Measurements from ENCODE around the gene TBX4. TPM values are rescaled to one million over a fixed set of nuclear protein-coding genes. Genes with fewer than 3 reads are reported as not detected.

TBX4 gene
- total RNA-seq, 1 experiment from 2014 or later: not detected

DNA sequence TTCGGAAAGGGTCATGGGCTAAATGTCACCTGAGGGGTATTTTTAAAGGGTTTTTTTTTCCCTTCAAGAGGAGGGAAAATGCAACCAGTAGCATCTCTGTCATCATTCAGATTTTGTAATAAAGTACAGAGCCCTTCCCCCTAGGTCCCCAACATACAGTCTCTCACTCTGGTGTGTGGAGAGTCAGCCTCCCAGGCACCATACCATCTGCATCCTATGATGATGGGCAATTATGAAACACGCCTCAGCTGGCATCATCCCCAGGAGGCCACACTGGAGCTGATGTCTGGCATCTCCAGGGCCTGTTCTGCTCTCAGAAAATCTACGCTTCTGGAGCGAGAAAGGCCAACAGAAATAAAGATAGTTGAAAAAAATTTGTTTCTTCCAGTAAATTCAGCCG is 32.0 kb downstream of the TBX4 start:
- no TSS peak for BruUV-seq (replicated peaks)
- H3K36me3 ChIP-seq (ENCODE audit: low read depth): no peaks in the 10 kb centered on the region
- H3K27ac ChIP-seq: no peak overlapping the region
- ChIA-PET CTCF (no interaction called here), POLR2A (ENCODE audit: unreplicated experiment) (interaction anchor here (0.7 kb wide), 2 partner anchors 14 to 42 kb away, joined by 7 to 10 read pairs; no protein-coding TSS in a partner anchor)
- H3K79me2 ChIP-seq (ENCODE audit: low read depth): no peaks in the 10 kb centered on the region
- H4K20me1 ChIP-seq (ENCODE audit: insufficient read depth): no peaks in the 10 kb centered on the region
- H3F3A ChIP-seq (ENCODE audit: insufficient read depth, low read depth): no peaks in the 10 kb centered on the region
- H3K9me2 ChIP-seq (ENCODE audit: insufficient read depth): no peaks in the 10 kb centered on the region
- H3K4me3 ChIP-seq: no peak overlapping the region
- H3K4me2 ChIP-seq: no peak overlapping the region
- H3K9me3 ChIP-seq (ENCODE audit: insufficient read depth, low read depth): no peaks in the 10 kb centered on the region
- intact Hi-C loops (cut with micrococcal nuclease; ENCODE audit: unreplicated experiment): no loop called here
- TF ChIP-seq EZH2 (IDR thresholded peaks at IDR 0.05; ENCODE audit: low read depth): no peak
- TF ChIP-seq, protein P1, sequence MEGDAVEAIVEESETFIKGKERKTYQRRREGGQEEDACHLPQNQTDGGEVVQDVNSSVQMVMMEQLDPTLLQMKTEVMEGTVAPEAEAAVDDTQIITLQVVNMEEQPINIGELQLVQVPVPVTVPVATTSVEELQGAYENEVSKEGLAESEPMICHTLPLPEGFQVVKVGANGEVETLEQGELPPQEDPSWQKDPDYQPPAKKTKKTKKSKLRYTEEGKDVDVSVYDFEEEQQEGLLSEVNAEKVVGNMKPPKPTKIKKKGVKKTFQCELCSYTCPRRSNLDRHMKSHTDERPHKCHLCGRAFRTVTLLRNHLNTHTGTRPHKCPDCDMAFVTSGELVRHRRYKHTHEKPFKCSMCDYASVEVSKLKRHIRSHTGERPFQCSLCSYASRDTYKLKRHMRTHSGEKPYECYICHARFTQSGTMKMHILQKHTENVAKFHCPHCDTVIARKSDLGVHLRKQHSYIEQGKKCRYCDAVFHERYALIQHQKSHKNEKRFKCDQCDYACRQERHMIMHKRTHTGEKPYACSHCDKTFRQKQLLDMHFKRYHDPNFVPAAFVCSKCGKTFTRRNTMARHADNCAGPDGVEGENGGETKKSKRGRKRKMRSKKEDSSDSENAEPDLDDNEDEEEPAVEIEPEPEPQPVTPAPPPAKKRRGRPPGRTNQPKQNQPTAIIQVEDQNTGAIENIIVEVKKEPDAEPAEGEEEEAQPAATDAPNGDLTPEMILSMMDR (conservative IDR thresholded peaks at IDR 0.05): no peak
- no peak overlapping the region for H2AFZ ChIP-seq
- H3K4me1 ChIP-seq (replicated peaks; ENCODE audit: insufficient read depth): no peaks in the 10 kb centered on the region
- H3K27me3 ChIP-seq (ENCODE audit: insufficient read depth, low read depth): no peaks in the 10 kb centered on the region
- DNase-seq: no peak

DNA sequence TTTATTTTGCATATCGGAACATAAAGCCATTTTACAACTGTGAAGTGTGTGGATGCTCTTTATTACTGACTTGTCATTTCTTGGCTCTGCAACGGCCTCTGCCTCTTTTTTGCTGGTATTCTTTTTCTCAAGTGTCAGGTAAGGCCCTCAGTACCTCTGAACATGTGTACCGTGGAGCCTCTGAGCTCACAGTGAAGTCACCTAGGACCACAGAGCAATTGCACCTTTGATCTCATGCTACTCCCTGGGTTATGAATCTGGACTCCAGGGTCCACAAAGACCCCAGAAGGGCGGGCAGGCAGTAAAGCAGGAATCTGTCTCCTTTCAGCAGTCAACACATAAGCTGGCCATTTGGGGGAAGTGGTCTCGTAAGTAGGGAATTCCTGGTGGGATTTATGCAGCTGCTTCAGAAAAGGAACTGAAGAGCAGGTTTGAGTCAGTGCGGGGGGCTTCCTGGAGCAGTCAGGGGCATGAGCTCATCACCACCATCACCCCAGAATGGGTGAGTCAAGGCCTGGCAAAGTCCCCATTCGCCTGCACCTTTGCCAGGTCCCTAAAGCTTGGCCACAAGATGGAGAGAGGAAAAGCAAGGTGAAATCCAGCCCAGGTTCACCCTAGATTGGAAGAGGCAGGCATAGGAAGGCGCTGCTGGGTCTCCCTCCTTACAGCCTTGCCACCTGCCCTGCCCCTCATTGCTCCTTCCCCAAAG is 33.0 kb downstream of the TBX4 start:
- DNase-seq: no peak
- no peak overlapping the region for H3K4me3 ChIP-seq
- no peak overlapping the region for H3K27ac ChIP-seq
- H3K4me1 ChIP-seq (replicated peaks; ENCODE audit: insufficient read depth): no peaks in the 10 kb centered on the region
- H3K9me3 ChIP-seq (ENCODE audit: insufficient read depth, low read depth): no peaks in the 10 kb centered on the region
- TF ChIP-seq, protein P1 (conservative IDR thresholded peaks at IDR 0.05): no peak
- no peak for TF ChIP-seq EZH2 (IDR thresholded peaks at IDR 0.05; ENCODE audit: low read depth)
- H3K79me2 ChIP-seq (ENCODE audit: low read depth): no peaks in the 10 kb centered on the region
- no peak overlapping the region for H2AFZ ChIP-seq
- no TSS peak for BruUV-seq (replicated peaks)
- H3K9me2 ChIP-seq (ENCODE audit: insufficient read depth): no peaks in the 10 kb centered on the region
- H3K27me3 ChIP-seq (ENCODE audit: insufficient read depth, low read depth): no peaks in the 10 kb centered on the region
- H4K20me1 ChIP-seq (ENCODE audit: insufficient read depth): no peaks in the 10 kb centered on the region
- H3K4me2 ChIP-seq: no peak overlapping the region
- no peaks in the 10 kb centered on the region for H3F3A ChIP-seq (ENCODE audit: insufficient read depth, low read depth)
- ChIA-PET POLR2A (ENCODE audit: unreplicated experiment) (interaction anchor here (0.7 kb wide), 1 partner anchor 41 kb away, joined by 10 read pairs; no protein-coding TSS in a partner anchor), CTCF (interaction anchor here (0.6 kb wide), 1 partner anchor 501 kb away, joined by 14 read pairs; no protein-coding TSS in a partner anchor)
- intact Hi-C loops (cut with micrococcal nuclease; ENCODE audit: unreplicated experiment): no loop called here
- no peaks in the 10 kb centered on the region for H3K36me3 ChIP-seq (ENCODE audit: low read depth)

DNA sequence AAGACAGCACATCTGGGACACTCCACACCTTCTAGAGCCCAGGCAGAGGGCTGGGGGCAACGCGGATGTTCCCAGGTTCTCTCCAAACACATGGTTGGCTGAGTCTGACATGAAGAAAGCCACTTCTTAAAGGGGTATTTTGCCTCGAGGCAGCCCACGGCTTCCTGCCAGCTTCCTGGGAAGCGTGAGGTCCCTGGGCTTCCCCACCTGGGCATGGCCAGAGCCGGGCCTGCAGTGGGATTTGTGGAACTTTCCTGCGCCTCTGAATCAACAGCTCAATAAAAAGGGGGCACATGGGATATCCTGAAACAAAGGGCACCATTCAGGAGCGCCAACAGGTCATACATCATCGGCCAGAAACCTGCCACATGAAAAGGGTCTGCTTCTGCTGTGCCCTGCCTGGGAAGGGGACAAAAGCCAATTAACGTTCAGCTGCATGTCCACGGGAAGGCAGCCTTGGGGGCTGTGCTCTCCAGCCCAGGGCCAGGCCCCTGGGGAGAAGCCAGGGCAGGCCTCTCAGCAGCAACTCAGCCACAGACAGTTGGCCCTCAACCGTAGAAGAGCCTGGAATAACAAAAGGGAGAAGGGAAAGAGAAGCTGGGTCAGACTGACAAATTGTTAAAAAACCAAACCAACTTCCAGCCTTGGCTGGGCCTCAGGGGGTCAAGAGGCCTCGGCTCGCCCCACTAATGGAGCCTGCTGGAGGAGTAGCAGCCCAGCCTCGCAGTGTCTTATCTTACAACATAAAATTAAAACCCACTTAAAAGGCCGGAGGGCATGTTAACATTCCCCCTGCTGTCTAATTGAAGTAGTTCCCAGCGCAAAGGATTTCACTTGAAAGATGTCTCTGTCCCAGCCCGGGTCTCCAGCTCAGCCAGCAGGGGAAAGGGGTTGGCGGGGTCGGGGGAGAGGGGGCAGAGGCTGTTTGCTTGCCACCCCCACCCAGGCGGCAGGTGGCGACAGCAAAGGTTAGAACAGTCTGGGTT is 34.2 kb downstream of the TBX4 start:
- DNase-seq: no peak
- no peaks in the 10 kb centered on the region for H3K9me2 ChIP-seq (ENCODE audit: insufficient read depth)
- BruUV-seq (replicated peaks): no TSS peak
- intact Hi-C loops (cut with micrococcal nuclease; ENCODE audit: unreplicated experiment): no loop called here
- peaks cover 3% of the 10 kb centered on the region; the same call in 1 of the 2 replicates for H3F3A ChIP-seq (ENCODE audit: insufficient read depth, low read depth)
- H3K4me1 ChIP-seq (replicated peaks; ENCODE audit: insufficient read depth): 0 out of 2 replicates have a peak, but pooled peaks cover 3% of the 10 kb centered on the region
- H3K27ac ChIP-seq: no peak overlapping the region
- POLR2A ChIA-PET (ENCODE audit: unreplicated experiment): no interaction called here
- H3K4me2 ChIP-seq: no peak overlapping the region
- CTCF ChIA-PET: interaction anchor here (0.6 kb wide), 1 partner anchor 36 kb away, joined by 3 read pairs; no protein-coding TSS in a partner anchor
- H3K9me3 ChIP-seq (ENCODE audit: insufficient read depth, low read depth): no peaks in the 10 kb centered on the region
- no peaks in the 10 kb centered on the region for H3K36me3 ChIP-seq (ENCODE audit: low read depth)
- H3K79me2 ChIP-seq (ENCODE audit: low read depth): no peaks in the 10 kb centered on the region
- no peak overlapping the region for H3K4me3 ChIP-seq
- H3K27me3 ChIP-seq (ENCODE audit: insufficient read depth, low read depth): no peaks in the 10 kb centered on the region
- TF ChIP-seq, protein P1 (conservative IDR thresholded peaks at IDR 0.05): no peak
- no peak for TF ChIP-seq EZH2 (IDR thresholded peaks at IDR 0.05; ENCODE audit: low read depth)
- H4K20me1 ChIP-seq (ENCODE audit: insufficient read depth): no peaks in the 10 kb centered on the region
- no peak overlapping the region for H2AFZ ChIP-seq

All from PC-9 (cell line).